ENCODE results near the gene RELB.

DNA sequence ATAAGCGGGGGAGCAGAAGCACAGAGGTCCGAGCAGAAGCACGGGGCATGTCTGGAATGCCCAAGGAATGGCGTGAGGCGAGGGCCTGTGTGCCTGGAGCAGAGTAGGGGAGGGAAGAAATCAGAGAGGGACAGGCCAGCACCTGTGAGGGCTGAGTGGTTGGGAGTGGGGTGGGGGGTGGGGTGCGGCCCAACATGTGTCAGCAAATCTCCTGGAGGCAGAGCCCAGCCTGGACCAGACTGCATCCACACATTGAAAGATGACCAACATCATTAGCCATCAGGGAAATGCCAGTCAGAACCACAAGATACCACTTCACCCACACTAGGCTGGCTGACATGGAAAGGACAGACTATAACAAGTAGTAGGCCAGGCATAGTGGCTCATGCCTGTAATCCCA lies 48.8 kb downstream of the RELB start:
- TF ChIP-seq EZH2 (IDR thresholded peaks at IDR 0.05) (no peak), POLR2AphosphoS5 (IDR thresholded peaks at IDR 0.05; ENCODE audit: borderline replicate concordance, low read depth, low read length) (no peak), FOXP2 (optimal IDR thresholded peaks at IDR 0.05; ENCODE audit: control extremely low read depth, extremely low read length, insufficient read depth) (no peak)
